Trophoblast cell (in vitro differentiated cells and primary cell): ENCODE data around the gene SZRD1.

Source experiments
- DNase-seq, 2 donors: peaks; one replicate each; pipeline ENCODE4 v3.0.0-alpha.2; 2016
- H2AFZ ChIP-seq: 2 replicates; pipeline ENCODE4 v1.6.1; 2013; ENCODE audit warnings: low read length, moderate library complexity, mild to moderate bottlenecking; ENCODE audit not compliant: insufficient read depth, poor library complexity
- H2AK5ac ChIP-seq: 2 replicates; pipeline ENCODE4 v1.6.1; 2013; ENCODE audit warnings: mild to moderate bottlenecking, low read length
- H2BK120ac ChIP-seq: 2 replicates; pipeline ENCODE4 v1.6.1; 2013; ENCODE audit warnings: low read length, mild to moderate bottlenecking, moderate library complexity; ENCODE audit not compliant: insufficient read depth, poor library complexity
- H2BK12ac ChIP-seq: 2 replicates; pipeline ENCODE4 v1.6.1; 2013; ENCODE audit warnings: mild to moderate bottlenecking, low read length, moderate library complexity
- H2BK5ac ChIP-seq: 2 replicates; pipeline ENCODE4 v1.6.1; 2013; ENCODE audit warnings: low read length, low read depth, moderate library complexity, mild to moderate bottlenecking; ENCODE audit not compliant: poor library complexity
- H3K14ac ChIP-seq: 2 replicates; pipeline ENCODE4 v1.6.1; 2013; ENCODE audit warnings: mild to moderate bottlenecking, low read length
- H3K18ac ChIP-seq: 2 replicates; pipeline ENCODE4 v1.6.1; 2013; ENCODE audit warnings: mild to moderate bottlenecking, low read length
- H3K23ac ChIP-seq: 2 replicates; pipeline ENCODE4 v1.6.1; 2013; ENCODE audit warnings: low read length
- H3K27ac ChIP-seq: 2 replicates; pipeline ENCODE4 v1.5.1; 2013; ENCODE audit warnings: low read depth, mild to moderate bottlenecking, inconsistent platforms, low read length, moderate library complexity
- H3K27me3 ChIP-seq: 2 replicates; pipeline ENCODE4 v1.6.1; 2013; ENCODE audit warnings: inconsistent platforms, mild to moderate bottlenecking, low read length, moderate library complexity; ENCODE audit not compliant: insufficient read depth
- H3K36me3 ChIP-seq, 2 experiments: 1 replicate in 1 of 2; 2 replicates in 1 of 2; pipeline ENCODE4 v1.6.1; 2013; ENCODE audit warnings: low read length in 2 of 2, mild to moderate bottlenecking in 2 of 2, moderate library complexity in 1 of 2; ENCODE audit not compliant: insufficient read depth in 2 of 2, control insufficient read depth in 1 of 2
- H3K4ac ChIP-seq: 2 replicates; pipeline ENCODE4 v1.6.1; 2013; ENCODE audit warnings: low read depth, mild to moderate bottlenecking, low read length, moderate library complexity
- H3K4me1 ChIP-seq, 2 experiments: 1 replicate in 1 of 2; 2 replicates in 1 of 2; pipeline ENCODE4 v1.6.1; 2013; ENCODE audit warnings: low read length in 2 of 2, mild to moderate bottlenecking in 2 of 2, moderate library complexity in 1 of 2; ENCODE audit not compliant: insufficient read depth in 2 of 2, control insufficient read depth in 1 of 2
- H3K4me2 ChIP-seq: 2 replicates; pipeline ENCODE4 v1.6.1; 2013; ENCODE audit warnings: inconsistent platforms, mild to moderate bottlenecking, low read length, moderate library complexity
- H3K4me3 ChIP-seq: 2 replicates; pipeline ENCODE4 v1.5.1; 2013; ENCODE audit warnings: mild to moderate bottlenecking, low read depth, low read length, inconsistent platforms
- H3K79me1 ChIP-seq: one replicate; pipeline ENCODE4 v1.6.1; 2013; ENCODE audit warnings: low read length
- H3K79me2 ChIP-seq: 2 replicates; pipeline ENCODE4 v1.6.1; 2013; ENCODE audit warnings: low read length, mild to moderate bottlenecking; ENCODE audit not compliant: control insufficient read depth, insufficient read depth, poor library complexity
- H3K9ac ChIP-seq: 2 replicates; pipeline ENCODE4 v1.6.1; 2013; ENCODE audit warnings: mild to moderate bottlenecking, low read length
- H3K9me3 ChIP-seq: 2 replicates; pipeline ENCODE4 v1.6.1; 2013; ENCODE audit warnings: low read depth, mild to moderate bottlenecking, control low read depth, inconsistent platforms, low read length; ENCODE audit not compliant: insufficient read depth
- H4K12ac ChIP-seq: 2 replicates; pipeline ENCODE4 v1.6.1; 2013; ENCODE audit warnings: low read depth, mild to moderate bottlenecking, low read length, moderate library complexity
- H4K8ac ChIP-seq: 2 replicates; pipeline ENCODE4 v1.6.1; 2013; ENCODE audit warnings: low read depth, mild to moderate bottlenecking, low read length, moderate library complexity
- H4K91ac ChIP-seq: one replicate; pipeline ENCODE4 v1.6.1; 2013; ENCODE audit warnings: low read depth, mild to moderate bottlenecking, low read length, moderate library complexity
- WGBS: extraction: QIAGEN DNeasy Blood & Tissue Kit; methylation state at CpG from one replicate; pipeline ENCODE4 v1.1.7; 2013; ENCODE audit warnings: missing lambda C conversion rate; ENCODE audit not compliant: insufficient read length, insufficient coverage; ENCODE audit errors: extremely low coverage; 5-methylcytosine and 5-hydroxymethylcytosine counted together

SZRD1 gene

GRCh38 chr1:16405441-16405840 is 38.4 kb downstream of the SZRD1 start:
- no peak overlapping the region for H3K14ac ChIP-seq
- no peaks in the 10 kb centered on the region for H3K79me1 ChIP-seq
- H2BK12ac ChIP-seq, result no peak overlapping the region
- WGBS, result no CpG with 5 or more reads among the region's 5 CpGs
- H3K18ac ChIP-seq, result no peak overlapping the region
- H3K27ac ChIP-seq, result no peak overlapping the region
- H4K8ac ChIP-seq, result no peak overlapping the region
- no peak overlapping the region for H3K23ac ChIP-seq
- H4K91ac ChIP-seq, result no peak overlapping the region
- peaks cover 0 to 2% of the 10 kb centered on the region in 2 experiments for H3K4me1 ChIP-seq
- no peaks in the 10 kb centered on the region for H3K27me3 ChIP-seq
- no peak overlapping the region for H2BK5ac ChIP-seq
- no peak overlapping the region for H4K12ac ChIP-seq
- H2AK5ac ChIP-seq, result no peak overlapping the region
- H3K4me2 ChIP-seq, result no peak overlapping the region
- H3K79me2 ChIP-seq, result no peaks in the 10 kb centered on the region
- H2BK120ac ChIP-seq, result no peak overlapping the region
- no peak overlapping the region for H2AFZ ChIP-seq
- no peak for DNase-seq
- peaks cover 0 to 4% of the 10 kb centered on the region in 2 experiments for H3K36me3 ChIP-seq
- H3K9me3 ChIP-seq, result no peaks in the 10 kb centered on the region
- H3K9ac ChIP-seq, result no peak overlapping the region
- no peak overlapping the region for H3K4ac ChIP-seq
- H3K4me3 ChIP-seq, result no peak overlapping the region

- Histone ChIP-seq H2BK120ac (no peak overlapping the region), H3K23ac (no peak overlapping the region), H3K18ac (no peak overlapping the region), H4K12ac (no peak overlapping the region), H3K4ac (no peak overlapping the region), H3K79me2 (no peaks in the 10 kb centered on the region), H3K9me3 (no peaks in the 10 kb centered on the region), H3K4me3 (no peak overlapping the region), H3K79me1 (no peaks in the 10 kb centered on the region), H2BK12ac (no peak overlapping the region), H3K14ac (no peak overlapping the region), H3K4me1 (peaks cover 0 to 2% of the 10 kb centered on the region in 2 experiments), H2BK5ac (no peak overlapping the region), H3K36me3 (no peaks in the 10 kb centered on the region), H3K27ac (no peak overlapping the region), H3K9ac (no peak overlapping the region), H4K8ac (no peak overlapping the region), H4K91ac (no peak overlapping the region), H3K4me2 (no peak overlapping the region), H2AFZ (no peak overlapping the region), H3K27me3 (no peaks in the 10 kb centered on the region), H2AK5ac (no peak overlapping the region)
- no CpG with 5 or more reads among the region's 9 CpGs for WGBS
- no peak for DNase-seq
Observed at GRCh38 chr1:16406868-16407267, 39.8 kb downstream of the SZRD1 start.

GRCh38 chr1:16409536-16410152 is 42.6 kb downstream of the SZRD1 start:
- WGBS, result no CpG with 5 or more reads among the region's 25 CpGs
- Histone ChIP-seq H3K9ac (no peak overlapping the region), H3K36me3 (no peaks in the 10 kb centered on the region), H3K18ac (no peak overlapping the region), H4K91ac (no peak overlapping the region), H3K27ac (no peak overlapping the region), H2BK5ac (no peak overlapping the region), H2AFZ (no peak overlapping the region), H3K4me1 (no peaks in the 10 kb centered on the region), H3K23ac (no peak overlapping the region), H4K8ac (no peak overlapping the region), H3K14ac (no peak overlapping the region), H2BK120ac (no peak overlapping the region), H3K79me1 (no peaks in the 10 kb centered on the region), H3K4me3 (no peak overlapping the region), H3K27me3 (no peaks in the 10 kb centered on the region), H2AK5ac (no peak overlapping the region), H2BK12ac (no peak overlapping the region), H3K79me2 (no peaks in the 10 kb centered on the region), H3K9me3 (no peaks in the 10 kb centered on the region), H3K4ac (no peak overlapping the region), H3K4me2 (no peak overlapping the region), H4K12ac (no peak overlapping the region)
- DNase-seq, result no peak

- H3K4me1 ChIP-seq, result no peaks in the 10 kb centered on the region
- H3K27ac ChIP-seq, result no peak overlapping the region
- no peak overlapping the region for H2BK12ac ChIP-seq
- no peak overlapping the region for H4K8ac ChIP-seq
- H3K79me2 ChIP-seq, result no peaks in the 10 kb centered on the region
- no peak overlapping the region for H3K9ac ChIP-seq
- no peak for DNase-seq
- no peak overlapping the region for H3K18ac ChIP-seq
- no peak overlapping the region for H2BK5ac ChIP-seq
- H4K12ac ChIP-seq, result no peak overlapping the region
- H3K9me3 ChIP-seq, result no peaks in the 10 kb centered on the region
- H3K4me2 ChIP-seq, result no peak overlapping the region
- H3K4ac ChIP-seq, result no peak overlapping the region
- no peaks in the 10 kb centered on the region for H3K79me1 ChIP-seq
- H3K4me3 ChIP-seq, result no peak overlapping the region
- no peak overlapping the region for H3K14ac ChIP-seq
- WGBS, result no CpG with 5 or more reads among the region's 5 CpGs
- no peak overlapping the region for H3K23ac ChIP-seq
- no peaks in the 10 kb centered on the region for H3K36me3 ChIP-seq
- H2BK120ac ChIP-seq, result no peak overlapping the region
- no peak overlapping the region for H2AFZ ChIP-seq
- H2AK5ac ChIP-seq, result no peak overlapping the region
- no peak overlapping the region for H4K91ac ChIP-seq
- no peaks in the 10 kb centered on the region for H3K27me3 ChIP-seq
Observed at GRCh38 chr1:16410803-16411202, 43.8 kb downstream of the SZRD1 start.
